Epithelial cell of proximal tubule (primary cell): ENCODE data around the gene MPZL1. TPM values are rescaled to one million over a fixed set of nuclear protein-coding genes. Genes with fewer than 3 reads are reported as not detected.

ENCODE experiments used
- DNase-seq: peaks from one replicate; pipeline ENCODE4 v3.0.0-alpha.2; 2011; ENCODE audit warnings: low read depth
- H3K4me3 ChIP-seq: 2 replicates; pipeline ENCODE4 v1.5.1; 2011; ENCODE audit warnings: low read depth, mild to moderate bottlenecking, low read length
- total RNA-seq: library from RNA; depleted of rRNA; stranded (reverse); fragments of >200 nt; gene quantifications from 2 replicates; pipeline ENCODE4 v1.2.3, GENCODE V29; 2015
- TF ChIP-seq, protein P1 (sequence below): conservative IDR thresholded peaks from 2 replicates; pipeline ENCODE4 v1.5.1; 2012; ENCODE audit warnings: low read depth, mild to moderate bottlenecking, low read length

MPZL1 gene
- total RNA-seq, 1 donor from 2014 or later = 43.0 TPM

DNA sequence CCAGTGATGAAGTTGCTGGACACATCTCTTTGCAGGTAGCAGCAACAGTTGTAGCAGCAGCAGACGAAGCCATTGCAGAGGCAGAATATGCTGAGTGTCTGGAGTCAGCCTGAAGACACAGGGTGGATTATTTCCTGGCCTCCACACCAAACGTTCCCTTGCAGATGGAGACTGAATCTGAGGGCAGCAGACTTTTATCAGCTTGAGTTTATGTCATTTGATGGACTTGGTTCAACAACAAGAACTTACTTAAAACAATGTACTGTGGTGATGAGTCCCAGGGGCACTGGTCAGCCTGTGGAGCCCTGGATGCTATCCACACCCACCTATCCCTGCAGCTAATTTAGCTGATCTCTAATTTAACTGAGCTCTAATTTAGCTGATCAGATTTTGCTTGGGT, 17.1 kb upstream of the MPZL1 start:
- no peak overlapping the region for H3K4me3 ChIP-seq
- TF ChIP-seq, protein P1, sequence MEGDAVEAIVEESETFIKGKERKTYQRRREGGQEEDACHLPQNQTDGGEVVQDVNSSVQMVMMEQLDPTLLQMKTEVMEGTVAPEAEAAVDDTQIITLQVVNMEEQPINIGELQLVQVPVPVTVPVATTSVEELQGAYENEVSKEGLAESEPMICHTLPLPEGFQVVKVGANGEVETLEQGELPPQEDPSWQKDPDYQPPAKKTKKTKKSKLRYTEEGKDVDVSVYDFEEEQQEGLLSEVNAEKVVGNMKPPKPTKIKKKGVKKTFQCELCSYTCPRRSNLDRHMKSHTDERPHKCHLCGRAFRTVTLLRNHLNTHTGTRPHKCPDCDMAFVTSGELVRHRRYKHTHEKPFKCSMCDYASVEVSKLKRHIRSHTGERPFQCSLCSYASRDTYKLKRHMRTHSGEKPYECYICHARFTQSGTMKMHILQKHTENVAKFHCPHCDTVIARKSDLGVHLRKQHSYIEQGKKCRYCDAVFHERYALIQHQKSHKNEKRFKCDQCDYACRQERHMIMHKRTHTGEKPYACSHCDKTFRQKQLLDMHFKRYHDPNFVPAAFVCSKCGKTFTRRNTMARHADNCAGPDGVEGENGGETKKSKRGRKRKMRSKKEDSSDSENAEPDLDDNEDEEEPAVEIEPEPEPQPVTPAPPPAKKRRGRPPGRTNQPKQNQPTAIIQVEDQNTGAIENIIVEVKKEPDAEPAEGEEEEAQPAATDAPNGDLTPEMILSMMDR = no peak
- DNase-seq = no peak

DNA sequence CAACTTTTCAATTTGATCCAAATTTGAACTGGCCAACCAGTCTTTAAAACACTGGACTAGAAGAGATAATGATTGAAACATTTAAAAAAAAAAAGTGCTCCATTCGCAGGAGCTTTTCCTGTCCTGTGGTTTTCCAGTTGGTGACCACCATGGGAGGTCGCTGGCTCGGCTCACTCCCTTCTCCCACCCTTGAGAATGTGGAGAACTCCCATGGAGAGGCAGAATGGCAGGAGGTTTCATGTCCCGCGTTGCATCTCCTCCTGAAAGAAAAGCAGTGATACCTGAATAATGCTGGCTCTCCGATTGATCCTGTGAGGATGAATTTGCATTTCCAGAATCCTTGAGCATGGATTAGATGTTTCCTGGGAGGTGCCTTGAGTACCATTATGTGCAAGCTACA, 16.5 kb upstream of the MPZL1 start:
- TF ChIP-seq, protein P1 = no peak
- no peak for DNase-seq

DNA sequence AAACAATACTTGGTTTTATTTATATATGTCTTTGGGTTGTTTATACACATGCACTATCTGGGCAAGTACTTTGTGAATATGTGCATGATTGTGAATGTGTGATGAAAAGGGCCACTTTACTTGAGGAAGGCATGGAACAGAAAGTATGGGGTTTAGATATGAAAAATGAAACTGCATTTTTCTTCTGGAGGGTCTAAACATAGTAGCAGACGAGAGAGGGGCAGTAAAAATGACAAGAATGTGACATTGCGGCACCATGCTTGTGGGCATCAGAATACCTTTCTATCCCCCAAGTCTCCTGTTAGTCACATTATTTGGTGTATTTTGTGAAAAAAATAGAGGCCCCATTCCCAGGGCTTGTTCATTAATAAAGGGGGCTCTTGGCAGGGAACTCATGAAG, 15.4 kb upstream of the MPZL1 start:
- TF ChIP-seq, protein P1 = no peak
- no peak for DNase-seq
- H3K4me3 ChIP-seq = no peak overlapping the region

More for the DNA sequence above, 16.5 kb upstream of the MPZL1 start:
- no peak overlapping the region for H3K4me3 ChIP-seq

DNA sequence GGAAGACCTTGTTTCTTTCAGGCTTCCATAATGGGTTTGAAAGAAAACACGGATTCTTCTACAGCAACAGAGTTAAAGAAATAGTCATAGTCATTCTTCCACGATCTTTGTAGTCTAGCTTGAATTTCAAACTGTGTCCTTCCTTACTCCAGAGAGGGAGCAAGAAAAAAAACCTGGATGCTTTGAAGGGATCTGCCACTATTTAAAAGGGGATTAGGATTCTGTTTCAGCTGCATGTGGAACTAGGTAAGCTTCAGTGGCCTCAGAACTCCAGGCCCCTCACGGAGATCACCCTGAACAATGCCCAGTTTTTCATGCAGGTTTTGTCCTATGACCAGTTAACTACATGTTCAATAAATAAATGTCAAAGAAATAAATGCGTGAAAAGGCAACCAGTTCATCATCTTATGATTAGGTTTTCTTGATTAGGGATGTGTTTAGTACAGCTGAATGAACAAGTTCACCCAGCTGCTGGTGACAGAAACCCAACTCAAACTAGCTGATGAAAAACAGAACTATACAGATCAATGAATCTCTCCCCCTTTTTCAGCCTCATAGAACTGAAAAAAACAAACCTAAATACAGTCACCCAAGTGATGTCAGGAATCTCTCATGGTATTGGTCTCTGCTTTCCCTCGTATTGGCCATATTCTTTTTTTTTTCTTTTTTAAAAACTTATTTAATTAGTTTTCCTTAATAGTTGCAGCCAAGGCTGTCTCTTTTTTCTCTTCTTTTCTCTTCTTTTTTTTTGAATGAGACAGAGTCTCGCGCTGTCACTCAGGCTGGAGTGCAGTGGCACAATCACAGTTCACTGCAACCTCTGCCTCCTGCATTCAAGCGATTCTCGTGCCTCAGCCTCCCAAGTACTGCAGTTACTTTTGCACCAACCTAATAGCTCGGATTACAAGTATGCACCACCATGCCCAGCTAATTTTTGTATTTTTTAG, 14.6 kb upstream of the MPZL1 start:
- TF ChIP-seq, protein P1 = no peak
- no peak for DNase-seq
- no peak overlapping the region for H3K4me3 ChIP-seq

DNA sequence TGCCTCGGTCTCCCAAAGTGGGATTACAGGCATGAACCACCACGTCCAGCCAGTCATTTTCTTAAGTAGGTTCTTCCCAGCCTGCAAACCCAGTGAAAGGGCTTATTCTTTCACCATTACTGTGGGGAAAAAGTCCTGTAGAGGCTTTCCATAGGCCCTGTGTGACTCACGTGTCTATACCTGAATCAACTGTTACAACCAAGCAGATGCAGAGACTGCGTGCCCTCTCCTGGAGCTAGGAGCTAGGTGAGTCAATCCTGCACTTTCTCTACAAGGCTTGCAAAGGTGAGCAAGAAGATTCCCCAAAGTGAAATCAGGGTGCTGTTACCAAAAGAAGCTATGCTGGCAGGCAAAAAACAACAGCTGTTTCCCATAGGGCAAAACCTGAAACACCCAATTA, 13.8 kb upstream of the MPZL1 start:
- H3K4me3 ChIP-seq = no peak overlapping the region
- TF ChIP-seq, protein P1 = no peak
- no peak for DNase-seq

DNA sequence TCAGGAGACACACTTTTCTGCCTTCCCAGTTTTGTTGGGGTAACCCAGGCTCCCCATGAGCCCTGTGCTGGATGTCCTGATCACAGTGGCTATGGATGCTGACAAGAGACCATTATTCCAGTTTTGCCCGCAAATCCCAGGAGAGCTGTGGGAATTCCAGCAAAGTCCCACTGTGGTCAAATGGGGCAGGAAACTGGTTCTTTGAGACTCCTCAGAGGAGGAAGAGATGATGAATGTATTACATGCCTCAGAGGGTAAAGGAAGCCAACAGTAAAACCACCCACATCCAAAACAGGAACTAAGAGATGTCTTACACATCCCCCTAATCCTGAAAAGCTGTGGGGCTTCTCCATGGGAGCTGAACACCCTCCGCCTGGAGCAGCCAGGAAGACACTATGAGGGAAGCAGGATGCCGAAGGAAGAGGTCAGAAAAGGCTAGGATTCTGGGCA, 12.8 kb upstream of the MPZL1 start:
- no peak overlapping the region for H3K4me3 ChIP-seq
- TF ChIP-seq, protein P1 = no peak
- no peak for DNase-seq

DNA sequence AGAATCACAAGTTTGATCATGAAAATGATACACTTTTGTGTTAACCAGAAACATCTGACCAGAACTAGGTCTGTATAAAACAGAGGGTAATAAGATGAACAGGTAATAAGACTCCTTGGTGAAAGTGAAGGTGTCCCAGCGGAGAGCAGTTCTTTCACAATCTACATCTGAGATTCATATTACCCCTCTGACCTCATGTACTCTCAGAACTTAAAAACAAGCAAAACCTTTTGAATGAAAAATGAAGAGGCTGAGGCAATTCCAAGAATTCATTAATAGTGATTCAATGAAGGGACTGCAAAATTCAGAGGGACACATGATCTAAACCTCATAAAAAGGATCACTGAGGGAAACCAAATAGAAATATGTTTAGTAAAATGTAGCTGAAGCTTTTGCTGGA, 10.9 kb upstream of the MPZL1 start:
- TF ChIP-seq, protein P1 = no peak
- no peak for DNase-seq
- no peak overlapping the region for H3K4me3 ChIP-seq
